ENCODE data around the gene OCIAD2. TPM values are rescaled to one million over a fixed set of nuclear protein-coding genes. Genes with fewer than 3 reads are reported as not detected.

OCIAD2 gene, protein sequence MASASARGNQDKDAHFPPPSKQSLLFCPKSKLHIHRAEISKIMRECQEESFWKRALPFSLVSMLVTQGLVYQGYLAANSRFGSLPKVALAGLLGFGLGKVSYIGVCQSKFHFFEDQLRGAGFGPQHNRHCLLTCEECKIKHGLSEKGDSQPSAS
- 100 to 1,000 TPM; 110 to 127 TPM for total RNA-seq
- 100 to 1,000 TPM; 261 to 277 (median 272) TPM for polyA plus RNA-seq
- total RNA-seq = 35.1 to 115 (median 57.9) reads per million in 6 experiments

GRCh38 chr4:48906206-48907173, at the start of gene OCIAD2:
OCIAD2 (minus strand) TSS chr4:48906774; CDS start chr4:48904549, 2,225 bp downstream.
- Mint-ChIP-seq H3K27me3 (no peaks in the 10 kb centered on the region), H3K36me3 (peaks cover 0 to 35% (median 8%) of the 10 kb centered on the region in 3 donors), H3K27ac (peak within 1 kb of the TSS; percentile 94 to 99 (median 96)), H3K4me1 (peaks cover 30 to 51% (median 47%) of the 10 kb centered on the region in 4 donors), H3K9me3 (no peaks in the 10 kb centered on the region), H3K4me3 (peak within 1 kb of the TSS; percentile 87 to 99 (median 94))
- DNase-seq = peak; percentile 69 to 93 (median 85)
- peak; percentile 98 for ATAC-seq
- POLR2A ChIA-PET = interaction anchor here (1.1 to 3.2 kb wide), 6 partner anchors 9 to 327 kb away, joined by 3 to 22 read pairs (median 12); partner anchors contain the start of genes FRYL and OCIAD1

DNA sequence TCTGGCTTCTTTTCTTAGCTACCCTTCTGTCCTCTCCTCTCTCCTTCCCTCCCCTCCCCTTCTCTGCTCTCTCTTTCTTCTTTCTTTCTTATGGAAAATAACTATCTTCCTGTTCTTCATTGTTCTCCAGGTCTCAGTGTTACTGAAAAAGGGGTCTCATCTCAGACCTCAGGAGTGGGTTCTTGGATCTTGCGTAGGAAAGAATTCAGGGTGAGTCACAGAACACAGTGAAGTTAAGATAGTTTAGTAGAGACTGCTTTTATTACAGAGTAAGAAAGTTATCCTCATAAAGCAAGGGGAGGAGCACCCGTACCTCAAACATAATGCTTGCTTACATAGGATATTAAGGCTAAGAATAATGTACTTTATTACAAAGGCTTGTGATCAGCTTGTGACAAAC, 47.7 kb upstream of the OCIAD2 start:
- Mint-ChIP-seq H3K4me3 (no peak overlapping the region), H3K27ac (peak overlapping the region in 4 of 10 donors; percentile 11 to 49 (median 30)), H3K4me1 (peaks cover 0 to 15% (median 12%) of the 10 kb centered on the region in 4 donors), H3K27me3 (peaks cover 0 to 4% (median 0%) of the 10 kb centered on the region in 5 donors), H3K9me3 (peaks cover 0 to 5% (median 0%) of the 10 kb centered on the region in 9 donors), H3K36me3 (no peaks in the 10 kb centered on the region)
- POLR2A ChIA-PET = no interaction called here
- no peak for DNase-seq
- no peak for ATAC-seq

GRCh38 chr4:48949518-48950219, 43.1 kb upstream of the OCIAD2 start:
- POLR2A ChIA-PET = interaction anchor here (0.8 kb wide), 1 partner anchor 43 kb away, joined by 3 read pairs; the partner anchor contains the start of gene OCIAD2
- Mint-ChIP-seq H3K4me1 (peaks cover 12 to 24% (median 21%) of the 10 kb centered on the region in 4 donors), H3K36me3 (no peaks in the 10 kb centered on the region), H3K9me3 (peaks cover 0 to 5% (median 0%) of the 10 kb centered on the region in 9 donors), H3K27ac (peak overlapping the region in 1 of 10 donors; percentile 45), H3K27me3 (no peaks in the 10 kb centered on the region), H3K4me3 (no peak overlapping the region)
- ATAC-seq = no peak
- DNase-seq = no peak

- Mint-ChIP-seq H3K4me1 (peaks cover 16 to 30% (median 25%) of the 10 kb centered on the region in 4 donors), H3K27me3 (no peaks in the 10 kb centered on the region), H3K4me3 (no peak overlapping the region), H3K27ac (peak overlapping the region in 2 of 10 donors; percentile 42 to 45), H3K36me3 (no peaks in the 10 kb centered on the region), H3K9me3 (peaks cover 0 to 5% (median 0%) of the 10 kb centered on the region in 9 donors)
- DNase-seq = no peak
- ATAC-seq = no peak
- POLR2A ChIA-PET = interaction anchor here (0.8 kb wide), 1 partner anchor 42 kb away, joined by 3 read pairs; the partner anchor contains the start of gene OCIAD2
Observed at GRCh38 chr4:48949086-48949485, 42.5 kb upstream of the OCIAD2 start.

- DNase-seq (no peak), ATAC-seq (no peak)
- Mint-ChIP-seq H3K27ac (no peak overlapping the region), H3K4me1 (peaks cover 21 to 39% (median 33%) of the 10 kb centered on the region in 4 donors), H3K36me3 (no peaks in the 10 kb centered on the region), H3K9me3 (peaks cover 0 to 5% (median 0%) of the 10 kb centered on the region in 9 donors), H3K4me3 (no peak overlapping the region), H3K27me3 (no peaks in the 10 kb centered on the region)
- POLR2A ChIA-PET = no interaction called here
Observed at GRCh38 chr4:48947731-48948130, 41.2 kb upstream of the OCIAD2 start.

- no peak for ATAC-seq
- POLR2A ChIA-PET = interaction anchor here (2.0 kb wide), 1 partner anchor 166 kb away, joined by 9 read pairs; the partner anchor contains the start of gene FRYL
- no peak for DNase-seq
- Mint-ChIP-seq H3K27me3 (no peaks in the 10 kb centered on the region), H3K4me1 (peaks cover 24 to 40% (median 36%) of the 10 kb centered on the region in 4 donors), H3K9me3 (peaks cover 0 to under 1% (median 0%) of the 10 kb centered on the region in 9 donors), H3K4me3 (no peak overlapping the region), H3K27ac (no peak overlapping the region), H3K36me3 (no peaks in the 10 kb centered on the region)
Observed at GRCh38 chr4:48945981-48946380, 39.4 kb upstream of the OCIAD2 start.

- H3K27ac Mint-ChIP-seq = peak overlapping the region in 9 of 10 donors; percentile 4 to 70 (median 45)
- peak; percentile 96 to 97 for ATAC-seq
- peak in 8 of 10 donors; percentile 39 to 74 (median 54) for DNase-seq
- H3K36me3 Mint-ChIP-seq = no peaks in the 10 kb centered on the region
- POLR2A ChIA-PET = interaction anchor here (0.6 to 2.0 kb wide), 9 partner anchors 13 to 1395 kb away, joined by 3 to 15 read pairs (median 4); partner anchors contain the start of genes FRYL and OCIAD2
- H3K27me3 Mint-ChIP-seq = no peaks in the 10 kb centered on the region
- peak overlapping the region; percentile 38 to 73 (median 58) for H3K4me3 Mint-ChIP-seq
- no peaks in the 10 kb centered on the region for H3K9me3 Mint-ChIP-seq
- H3K4me1 Mint-ChIP-seq = peaks cover 22 to 40% (median 35%) of the 10 kb centered on the region in 4 donors
Observed at GRCh38 chr4:48944756-48945241, 38.2 kb upstream of the OCIAD2 start.

DNA sequence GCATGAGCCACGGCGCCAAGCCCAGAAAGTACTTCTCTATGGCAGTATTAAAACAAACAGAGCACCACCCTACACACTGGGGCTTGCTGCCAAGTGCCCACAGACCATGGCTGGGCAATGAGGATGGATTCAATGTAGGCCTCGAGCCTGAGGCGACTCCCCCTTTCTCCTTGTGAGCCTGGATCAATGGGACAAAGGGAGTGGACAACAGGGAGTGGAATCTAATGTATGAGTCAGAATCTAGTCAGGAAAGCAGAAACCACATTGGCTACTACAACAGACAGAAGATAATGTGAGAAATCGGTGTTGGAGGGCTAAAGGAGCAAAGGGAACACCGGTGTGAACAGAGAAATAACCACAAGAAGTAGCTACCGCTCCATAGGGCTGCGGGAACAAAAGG, 37.7 kb upstream of the OCIAD2 start:
- Mint-ChIP-seq H3K27me3 (no peaks in the 10 kb centered on the region), H3K4me3 (peak overlapping the region in 9 of 10 donors; percentile 5 to 70 (median 41)), H3K4me1 (peaks cover 21 to 40% (median 35%) of the 10 kb centered on the region in 4 donors), H3K9me3 (no peaks in the 10 kb centered on the region), H3K27ac (peak overlapping the region in 7 of 10 donors; percentile 0 to 61 (median 56)), H3K36me3 (no peaks in the 10 kb centered on the region)
- DNase-seq = peak in 1 of 10 donors; percentile 1
- ATAC-seq = no peak
- POLR2A ChIA-PET = interaction anchor here (1.5 to 2.0 kb wide), 3 partner anchors 14 to 164 kb away, joined by 6 to 15 read pairs (median 9); partner anchors contain the start of genes FRYL and OCIAD2

- no peak overlapping the region for H3K4me3 Mint-ChIP-seq
- peaks cover 0 to 2% (median 0%) of the 10 kb centered on the region in 3 donors for H3K36me3 Mint-ChIP-seq
- H3K9me3 Mint-ChIP-seq = peaks cover 0 to 6% (median 0%) of the 10 kb centered on the region in 9 donors
- H3K4me1 Mint-ChIP-seq = peaks cover 17 to 33% (median 28%) of the 10 kb centered on the region in 4 donors
- H3K27me3 Mint-ChIP-seq = no peaks in the 10 kb centered on the region
- no peak for DNase-seq
- ATAC-seq = no peak
- peak overlapping the region in 3 of 10 donors; percentile 7 to 61 (median 14) for H3K27ac Mint-ChIP-seq
- POLR2A ChIA-PET = no interaction called here
Observed at GRCh38 chr4:48943387-48943786, 36.8 kb upstream of the OCIAD2 start.

DNA sequence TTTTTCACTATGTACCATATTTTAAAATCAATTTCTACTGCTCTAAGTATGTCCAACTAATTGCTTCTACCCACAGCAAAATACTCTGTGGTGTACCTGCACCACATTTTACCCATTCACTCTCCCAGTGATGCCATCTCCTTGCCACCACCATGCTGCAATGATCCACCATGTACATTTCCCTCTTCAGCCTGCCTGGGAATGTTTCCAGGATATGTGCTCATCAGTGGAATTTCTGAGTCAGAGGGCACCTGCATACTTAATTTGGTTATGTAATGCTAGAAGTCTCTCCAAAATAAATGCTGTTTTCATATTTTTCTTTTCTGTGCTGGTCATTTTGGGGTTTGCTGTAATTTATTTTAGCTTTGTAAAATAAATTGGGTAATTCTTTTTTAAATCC, 33.2 kb upstream of the OCIAD2 start:
- Mint-ChIP-seq H3K9me3 (peaks cover 0 to 9% (median 4%) of the 10 kb centered on the region in 9 donors), H3K27ac (no peak overlapping the region), H3K27me3 (no peaks in the 10 kb centered on the region), H3K4me1 (peaks cover 15 to 22% (median 18%) of the 10 kb centered on the region in 4 donors), H3K4me3 (no peak overlapping the region), H3K36me3 (peaks cover 0 to 5% (median 2%) of the 10 kb centered on the region in 3 donors)
- DNase-seq (no peak), ATAC-seq (no peak)
- POLR2A ChIA-PET = no interaction called here

DNA sequence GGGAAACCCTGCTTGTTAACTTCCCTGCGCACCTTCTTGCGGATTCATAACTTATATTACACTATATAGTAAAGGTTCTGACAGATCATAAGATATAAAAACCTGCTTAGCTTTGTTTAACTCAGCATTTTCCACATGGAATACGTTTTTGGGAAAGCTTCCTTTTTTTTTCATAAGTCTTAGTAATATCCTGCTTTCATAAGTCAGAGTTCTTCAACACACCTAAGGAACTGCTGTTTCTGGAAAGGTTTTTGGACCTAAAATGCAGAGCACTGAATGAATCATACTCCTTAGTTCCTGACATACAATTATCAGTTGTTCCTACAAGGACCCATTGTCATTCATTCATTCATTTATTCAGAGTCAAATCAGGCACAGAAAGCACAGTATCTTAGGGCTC, 32.3 kb upstream of the OCIAD2 start:
- Mint-ChIP-seq H3K4me3 (no peak overlapping the region), H3K4me1 (peaks cover 7 to 13% (median 13%) of the 10 kb centered on the region in 4 donors), H3K9me3 (peaks cover 0 to 9% (median 4%) of the 10 kb centered on the region in 9 donors), H3K27ac (no peak overlapping the region), H3K27me3 (no peaks in the 10 kb centered on the region), H3K36me3 (peaks cover 0 to 5% (median 2%) of the 10 kb centered on the region in 3 donors)
- POLR2A ChIA-PET = no interaction called here
- DNase-seq = no peak
- no peak for ATAC-seq

All from naive thymus-derived CD8-positive, alpha-beta T cell (primary cell).